D721Med (cell line): ENCODE results near the gene JARID2.

Source experiments
- DNase-seq: peaks from one replicate; pipeline ENCODE4 v3.0.0; 2011; ENCODE audit warnings: low spot score; ENCODE audit not compliant: insufficient read length
- FAIRE-seq: peaks from 2 replicates; lab custom pipeline; 2011; peaks lifted over from hg19 to GRCh38; lab: Jason Lieb, UNC
- CTCF ChIP-seq: IDR thresholded peaks from 2 replicates; pipeline ENCODE4 v1.5.1; 2012; ENCODE audit warnings: mild to moderate bottlenecking, control low read depth; ENCODE audit not compliant: insufficient read depth; ENCODE audit errors: missing control alignments

JARID2 gene

GRCh38 chr6:15378272-15378671 is 132.4 kb downstream of the JARID2 start:
- no peak for DNase-seq
- no peak for FAIRE-seq
- no peak for TF ChIP-seq CTCF

- no peak for FAIRE-seq
- TF ChIP-seq CTCF: no peak
- no peak for DNase-seq
Measured at GRCh38 chr6:15378866-15379265, 133.0 kb downstream of the JARID2 start.

GRCh38 chr6:15380351-15380750 is 134.5 kb downstream of the JARID2 start:
- no peak for TF ChIP-seq CTCF
- DNase-seq: no peak
- FAIRE-seq: no peak

- no peak for DNase-seq
- no peak for FAIRE-seq
- TF ChIP-seq CTCF: no peak
Measured at GRCh38 chr6:15382089-15382488, 136.2 kb downstream of the JARID2 start.

- no peak for FAIRE-seq
- TF ChIP-seq CTCF: no peak
- no peak for DNase-seq
Measured at GRCh38 chr6:15382712-15383111, 136.8 kb downstream of the JARID2 start.

GRCh38 chr6:15384901-15385300 is 139.0 kb downstream of the JARID2 start:
- no peak for DNase-seq
- TF ChIP-seq CTCF: no peak
- no peak for FAIRE-seq

- FAIRE-seq (no peak), DNase-seq (no peak)
- TF ChIP-seq CTCF: no peak
Measured at GRCh38 chr6:15385521-15385920, 139.7 kb downstream of the JARID2 start.
